COLO829 (cell line): ENCODE data around the gene RARB.

Experiments
- DNase-seq: peaks from one replicate; pipeline ENCODE4 v3.0.0; 2012; ENCODE audit warnings: low spot score

RARB gene

GRCh38 chr3:25554376-25554775, 126.3 kb downstream of the RARB start:
- DNase-seq = no peak

- DNase-seq = no peak
Observed at GRCh38 chr3:25555695-25556437, 127.8 kb downstream of the RARB start.

- no peak for DNase-seq
Observed at GRCh38 chr3:25556447-25556846, 128.4 kb downstream of the RARB start.

GRCh38 chr3:25557694-25558093, 129.6 kb downstream of the RARB start:
- no peak for DNase-seq

- DNase-seq = no peak
Observed at GRCh38 chr3:25558121-25558520, 130.1 kb downstream of the RARB start.

GRCh38 chr3:25558796-25559195, 130.7 kb downstream of the RARB start:
- no peak for DNase-seq

GRCh38 chr3:25563601-25564000, 135.5 kb downstream of the RARB start:
- no peak for DNase-seq

- no peak for DNase-seq
Observed at GRCh38 chr3:25564075-25564474, 136.0 kb downstream of the RARB start.

- DNase-seq = no peak
Observed at GRCh38 chr3:25565807-25566206, 137.7 kb downstream of the RARB start.

GRCh38 chr3:25566358-25566920, 138.4 kb downstream of the RARB start:
- no peak for DNase-seq

GRCh38 chr3:25567388-25567787, 139.3 kb downstream of the RARB start:
- DNase-seq = no peak

GRCh38 chr3:25567806-25568524, 139.9 kb downstream of the RARB start:
- no peak for DNase-seq

- DNase-seq = no peak
Observed at GRCh38 chr3:25568525-25569078, 140.5 kb downstream of the RARB start.

GRCh38 chr3:25571285-25571684, 143.2 kb downstream of the RARB start:
- no peak for DNase-seq

- DNase-seq = no peak
Observed at GRCh38 chr3:25572336-25572735, 144.3 kb downstream of the RARB start.

- no peak for DNase-seq
Observed at GRCh38 chr3:25572919-25573385, 144.9 kb downstream of the RARB start.

- DNase-seq = peak; percentile 58
Observed at GRCh38 chr3:25573386-25574171, 145.5 kb downstream of the RARB start.

- no peak for DNase-seq
Observed at GRCh38 chr3:25574172-25574765, 146.2 kb downstream of the RARB start.

GRCh38 chr3:25575001-25575400, 146.9 kb downstream of the RARB start:
- no peak for DNase-seq

- DNase-seq = no peak
Observed at GRCh38 chr3:25576146-25576545, 148.1 kb downstream of the RARB start.

GRCh38 chr3:25576831-25577454, 148.9 kb downstream of the RARB start:
- no peak for DNase-seq
